NCI-H2029 (cell line): ENCODE measurements around the gene USP54.
A peak's percentile ranks its signal among the peaks of the same experiment; 100 is the strongest.

Experiments used
- DNase-seq: peaks from one replicate; lab custom pipeline; 2025; lab: John Stamatoyannopoulos, UW

USP54 gene

GRCh38 chr10:73529089-73529832, 61.9 kb downstream of the USP54 start:
- DNase-seq = peak; percentile 69

- no peak for DNase-seq
Observed at GRCh38 chr10:73522263-73522662, 68.9 kb downstream of the USP54 start.

GRCh38 chr10:73519336-73519735, 71.8 kb downstream of the USP54 start:
- DNase-seq = no peak

GRCh38 chr10:73517166-73517888, 73.8 kb downstream of the USP54 start:
- DNase-seq = no peak

GRCh38 chr10:73512207-73512743, 78.9 kb downstream of the USP54 start:
- no peak for DNase-seq

- DNase-seq = no peak
Observed at GRCh38 chr10:73509695-73510094, 81.4 kb downstream of the USP54 start.

GRCh38 chr10:73506491-73506890, 84.7 kb downstream of the USP54 start:
- no peak for DNase-seq

GRCh38 chr10:73506074-73506473, 85.1 kb downstream of the USP54 start:
- no peak for DNase-seq

GRCh38 chr10:73503037-73503436, 88.1 kb downstream of the USP54 start:
- no peak for DNase-seq

- DNase-seq = no peak
Observed at GRCh38 chr10:73501651-73502050, 89.5 kb downstream of the USP54 start.

- DNase-seq = no peak
Observed at GRCh38 chr10:73497623-73498022, 93.5 kb downstream of the USP54 start.

GRCh38 chr10:73495884-73496674, 95.1 kb downstream of the USP54 start, which contains the start of gene PPP3CB:
TSS of gene PPP3CB (minus strand) at chr10:73496024. CDS start at chr10:73495889, 135 bp downstream.
- DNase-seq = peak; percentile 79

GRCh38 chr10:73495226-73495883, 95.8 kb downstream of the USP54 start:
- peak; percentile 60 for DNase-seq

- DNase-seq = no peak
Observed at GRCh38 chr10:73494877-73495225, 96.3 kb downstream of the USP54 start.

- DNase-seq = no peak
Observed at GRCh38 chr10:73494213-73494612, 96.9 kb downstream of the USP54 start.

GRCh38 chr10:73493781-73494180, 97.4 kb downstream of the USP54 start:
- no peak for DNase-seq

GRCh38 chr10:73486601-73487000, 104.5 kb downstream of the USP54 start:
- no peak for DNase-seq

- no peak for DNase-seq
Observed at GRCh38 chr10:73485320-73485719, 105.8 kb downstream of the USP54 start.

- no peak for DNase-seq
Observed at GRCh38 chr10:73480158-73480557, 111.0 kb downstream of the USP54 start.

- no peak for DNase-seq
Observed at GRCh38 chr10:73478636-73479035, 112.5 kb downstream of the USP54 start.

- no peak for DNase-seq
Observed at GRCh38 chr10:73471226-73471625, 119.9 kb downstream of the USP54 start.

GRCh38 chr10:73469579-73469978, 121.6 kb downstream of the USP54 start:
- no peak for DNase-seq
